Esophagus muscularis mucosa (tissue), 4 donors: ENCODE measurements around the gene ZNF138. TPM values are rescaled to one million over a fixed set of nuclear protein-coding genes. Genes with fewer than 3 reads are reported as not detected.

Source experiments
- DNase-seq: peaks from one replicate; pipeline ENCODE4 v3.0.0-alpha.2; 2017; ENCODE audit errors: extremely low spot score
- H3K27ac ChIP-seq, 4 donors: fragments of 200-600 bp; sonication (generic); replicated peaks in 1 of 4; 1 replicate in 3 of 4; 2 replicates in 1 of 4; pipeline ENCODE4 v1.5.1; 2016 to 2019; ENCODE audit warnings: mild to moderate bottlenecking in 1 of 4
- H3K27me3 ChIP-seq, 4 donors: fragments of 200-600 bp; sonication (generic); one replicate each; pipeline versions ENCODE4 v1.5.1 to v1.6.0; 2016 to 2019
- H3K36me3 ChIP-seq, 4 donors: fragments of 200-600 bp; sonication (generic); one replicate each; pipeline ENCODE4 v1.5.1; 2016 to 2019
- H3K4me1 ChIP-seq, 4 donors: fragments of 200-600 bp; sonication (generic); one replicate each; pipeline ENCODE4 v1.5.1; 2016 to 2019
- H3K4me3 ChIP-seq, 4 donors: fragments of 200-600 bp; sonication (generic); 1 replicate in 2 of 4; 2 replicates in 2 of 4; pipeline ENCODE4 v1.5.1; 2016 to 2019; ENCODE audit warnings: mild to moderate bottlenecking in 4 of 4, moderate library complexity in 1 of 4
- H3K9me3 ChIP-seq, 4 donors: fragments of 200-600 bp; sonication (generic); 1 replicate in 3 of 4; 2 replicates in 1 of 4; pipeline ENCODE4 v1.5.1; 2016 to 2019
- CTCF ChIP-seq, 3 experiments: fragments of 200-600 bp in 2 of 3; fragments of 450-650 bp in 1 of 3; sonication (generic) in 2 of 3; IDR thresholded peaks; one replicate each; pipeline ENCODE4 v1.5.1; 2017 to 2019; ENCODE audit warnings: antibody characterized with exemption in 3 of 3, mild to moderate bottlenecking in 2 of 3, moderate library complexity in 1 of 3
- EP300 ChIP-seq: sonication (generic); formaldehyde crosslinking; IDR thresholded peaks from one replicate; pipeline ENCODE4 v1.6.1; 2017; ENCODE audit warnings: antibody characterized with exemption
- POLR2A ChIP-seq: fragments of 450-650 bp; IDR thresholded peaks from one replicate; pipeline ENCODE4 v1.6.1; 2017; ENCODE audit warnings: antibody characterized with exemption, moderate library complexity, mild to moderate bottlenecking, low read depth
- POLR2AphosphoS5 ChIP-seq, 2 donors: sonication (generic); formaldehyde crosslinking; IDR thresholded peaks; one replicate each; pipeline ENCODE4 v1.6.1; 2017; ENCODE audit warnings: antibody characterized with exemption in 2 of 2
- WGBS: methylation state at CpG from one replicate; pipeline ENCODE4 v1.1.5; 2018; 5-methylcytosine and 5-hydroxymethylcytosine counted together
- intact Hi-C: fragments of 100-400 bp; cut with DNase I; formaldehyde crosslinking; loops from one replicate; pipeline ENCODE4 v1.15.1; 2023
- total RNA-seq, 4 donors: library from RNA; depleted of rRNA; stranded (reverse); fragments of >200 nt; gene quantifications; one replicate each; pipeline versions ENCODE4 v1.1.0 to v1.2.1, GENCODE V29; 2016

ZNF138 gene
- total RNA-seq, 4 donors from 2014 or later = 3.5 to 10.0 (median 5.2) TPM

- no peaks in the 10 kb centered on the region for H3K9me3 ChIP-seq
- peak overlapping the region; percentile 37 to 58 (median 48) for H3K4me3 ChIP-seq
- no peaks in the 10 kb centered on the region for H3K36me3 ChIP-seq
- no peak for TF ChIP-seq EP300
- TF ChIP-seq POLR2A = no peak
- no peak for TF ChIP-seq CTCF (IDR thresholded peaks at IDR 0.05)
- no peak for TF ChIP-seq POLR2AphosphoS5 (IDR thresholded peaks at IDR 0.05)
- H3K27me3 ChIP-seq = peaks cover 0 to 10% (median 0%) of the 10 kb centered on the region in 4 donors
- peaks cover 0 to 24% (median 21%) of the 10 kb centered on the region in 4 donors for H3K4me1 ChIP-seq
- WGBS = 82% methylated on average over 31 of the region's 34 CpGs
- intact Hi-C loops = no loop called here
- no peak overlapping the region for H3K27ac ChIP-seq
- peak; percentile 89 for DNase-seq
Observed at GRCh38 chr7:64877714-64878610, 83.7 kb downstream of the ZNF138 start.

GRCh38 chr7:64878684-64879083 is 84.5 kb downstream of the ZNF138 start:
- intact Hi-C loops = no loop called here
- 62% methylated on average over 5 of the region's 5 CpGs for WGBS
- Histone ChIP-seq H3K27me3 (peaks cover 0 to 10% (median 0%) of the 10 kb centered on the region in 4 donors), H3K4me1 (peaks cover 0 to 31% (median 27%) of the 10 kb centered on the region in 4 donors), H3K27ac (no peak overlapping the region), H3K4me3 (no peak overlapping the region), H3K36me3 (no peaks in the 10 kb centered on the region), H3K9me3 (no peaks in the 10 kb centered on the region)
- peak; percentile 82 for DNase-seq
- no peak for TF ChIP-seq POLR2A

- TF ChIP-seq POLR2AphosphoS5 (IDR thresholded peaks at IDR 0.05) (no peak), POLR2A (no peak), CTCF (IDR thresholded peaks at IDR 0.05) (no peak), EP300 (no peak)
- Histone ChIP-seq H3K27me3 (peaks cover 0 to 9% (median 0%) of the 10 kb centered on the region in 4 donors), H3K27ac (no peak overlapping the region), H3K4me3 (no peak overlapping the region), H3K36me3 (no peaks in the 10 kb centered on the region), H3K9me3 (no peaks in the 10 kb centered on the region), H3K4me1 (peaks cover 0 to 36% (median 28%) of the 10 kb centered on the region in 4 donors)
- DNase-seq = peak; percentile 64
- intact Hi-C loops = no loop called here
- 82% methylated on average over 9 of the region's 9 CpGs for WGBS
Observed at GRCh38 chr7:64879086-64879730, 85.0 kb downstream of the ZNF138 start.

GRCh38 chr7:64879800-64880199 is 85.6 kb downstream of the ZNF138 start:
- H3K36me3 ChIP-seq = no peaks in the 10 kb centered on the region
- H3K27ac ChIP-seq = no peak overlapping the region
- peaks cover 0 to 3% (median 0%) of the 10 kb centered on the region in 4 donors for H3K27me3 ChIP-seq
- H3K4me3 ChIP-seq = no peak overlapping the region
- 99% methylated on average over 9 of the region's 17 CpGs for WGBS
- DNase-seq = peak; percentile 64
- TF ChIP-seq CTCF (IDR thresholded peaks at IDR 0.05) (no peak), POLR2A (no peak), POLR2AphosphoS5 (IDR thresholded peaks at IDR 0.05) (no peak), EP300 (no peak)
- H3K4me1 ChIP-seq = peaks cover 0 to 36% (median 28%) of the 10 kb centered on the region in 4 donors
- H3K9me3 ChIP-seq = no peaks in the 10 kb centered on the region
- intact Hi-C loops = loop anchor here (10.0 kb wide), 1 partner anchor 215 kb away; the partner anchor contains the start of gene ZNF107
